ENCODE data around the gene DOCK4.

The DOCK4 gene

GRCh38 chr7:112070674-112071256 is 135.4 kb downstream of the DOCK4 start:
- DNase-seq: no peak

- DNase-seq: no peak
These were observed 136.3 kb downstream of the DOCK4 start for GRCh38 chr7:112069879-112070321.

- no peak for DNase-seq
These were observed 137.2 kb downstream of the DOCK4 start for GRCh38 chr7:112068967-112069366.

- no peak for DNase-seq
These were observed 138.3 kb downstream of the DOCK4 start for GRCh38 chr7:112067632-112068540.

DNA sequence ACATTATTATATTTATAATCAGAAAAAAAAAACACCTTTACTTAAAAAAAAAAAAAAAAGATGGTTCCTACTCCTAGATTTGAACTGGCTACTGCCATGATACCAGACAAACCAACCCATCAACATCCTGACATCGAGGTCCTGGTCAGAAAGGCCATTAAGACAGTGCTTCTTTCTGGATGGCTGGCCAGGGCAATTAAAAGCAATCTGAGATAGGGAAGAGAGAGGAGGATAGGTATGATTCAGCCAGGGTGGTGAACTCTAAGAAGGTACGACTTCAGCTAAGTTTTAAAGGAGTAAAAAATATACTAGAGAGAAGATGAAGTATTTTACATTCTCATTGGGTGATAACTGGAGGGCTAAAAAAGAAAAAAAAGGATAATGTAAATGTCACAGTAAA is 139.0 kb downstream of the DOCK4 start:
- DNase-seq: no peak

DNA sequence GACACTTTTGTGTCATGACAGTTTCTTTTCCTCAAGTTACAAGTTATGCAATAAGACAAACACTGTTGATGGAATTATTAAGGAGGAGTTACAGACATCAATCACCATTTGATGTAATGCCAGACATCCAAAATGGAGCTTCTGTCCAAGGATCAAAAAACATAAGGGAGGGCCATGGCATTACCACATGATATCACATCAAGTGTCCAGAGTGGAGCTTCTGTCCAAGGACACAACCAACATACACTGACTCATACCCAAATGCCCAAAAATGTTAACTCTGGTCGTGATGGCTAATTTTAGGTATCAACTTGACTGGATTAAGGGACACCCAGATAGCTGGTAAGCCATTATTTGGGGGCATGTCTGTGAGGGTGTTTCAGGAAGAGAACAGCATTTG is 140.4 kb downstream of the DOCK4 start:
- no peak for DNase-seq

- DNase-seq: no peak
These were observed 141.4 kb downstream of the DOCK4 start for GRCh38 chr7:112064627-112065385.

GRCh38 chr7:112063974-112064373 is 142.2 kb downstream of the DOCK4 start:
- DNase-seq: no peak

DNA sequence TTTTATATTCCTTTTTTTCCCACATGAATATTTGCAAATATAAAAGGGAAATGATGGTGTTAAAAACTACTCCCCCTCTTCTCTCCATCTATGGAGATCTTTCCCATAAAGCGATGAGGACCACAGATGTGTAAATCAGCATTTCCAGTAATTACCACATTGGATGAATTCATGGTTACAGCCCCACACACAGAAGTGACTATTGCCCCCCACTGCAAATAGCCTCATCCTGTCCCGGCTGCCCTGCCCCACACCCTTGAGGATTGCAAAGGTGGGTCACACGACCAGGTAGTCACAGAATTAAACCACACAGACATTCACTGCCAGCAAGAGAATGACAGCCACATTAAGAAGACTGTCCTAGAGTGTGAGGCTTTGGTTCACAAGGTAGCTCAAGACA is 145.1 kb downstream of the DOCK4 start:
- no peak for DNase-seq

DNA sequence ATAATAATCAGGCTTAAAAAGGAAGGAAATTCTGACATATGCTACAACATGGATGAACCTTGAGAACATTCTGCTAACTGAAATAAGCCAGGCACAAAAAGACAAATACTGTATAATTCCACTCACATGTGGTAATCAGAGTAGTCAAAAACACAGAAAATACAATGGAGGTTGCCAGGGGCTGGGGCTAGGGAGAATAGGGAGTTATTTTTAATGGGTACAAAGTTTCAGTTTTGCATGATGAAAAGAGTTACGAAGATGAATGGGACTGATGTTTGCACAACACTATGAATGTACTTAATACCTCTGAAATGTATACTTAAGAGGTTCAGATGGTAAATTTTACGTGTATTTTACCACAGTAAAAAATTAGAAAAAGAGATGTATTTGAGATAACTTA is 145.6 kb downstream of the DOCK4 start:
- no peak for DNase-seq

DNA sequence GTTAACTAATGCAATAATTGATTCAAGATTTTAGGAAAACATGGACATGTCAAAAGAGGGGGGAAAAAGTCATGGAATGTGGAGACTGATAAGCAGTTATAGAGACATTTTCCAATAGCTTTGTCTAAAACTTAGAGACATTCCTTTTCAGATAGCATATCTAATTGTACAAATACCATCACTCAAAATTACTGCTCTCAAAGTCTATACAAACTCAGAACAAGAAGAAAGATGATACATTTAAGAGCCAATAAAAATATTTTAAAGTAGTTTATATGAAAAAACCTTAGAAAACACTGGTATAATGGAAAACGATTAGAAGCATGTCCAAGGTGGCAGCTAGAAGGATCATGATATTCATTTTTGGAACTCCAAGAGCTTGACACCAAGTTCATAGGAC is 146.5 kb downstream of the DOCK4 start:
- DNase-seq: no peak

DNA sequence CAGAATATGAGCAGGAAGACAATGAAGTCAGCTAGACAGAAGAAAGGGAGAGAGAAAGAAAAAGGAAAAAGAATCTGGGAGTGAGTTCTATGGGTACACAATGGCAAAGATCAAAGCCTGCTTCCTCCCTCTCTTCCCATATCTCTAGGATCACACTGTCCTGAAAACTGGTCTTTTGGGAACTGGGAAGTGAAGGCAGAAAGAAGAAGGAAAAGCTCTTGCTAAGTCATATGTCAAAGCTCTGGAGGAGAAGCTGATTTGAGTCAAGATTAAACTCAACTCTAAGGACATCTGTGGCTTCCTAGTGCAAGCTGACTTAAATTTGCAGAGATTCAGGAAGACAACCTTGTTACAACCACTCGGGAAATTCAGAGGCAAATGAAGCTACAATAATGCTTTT is 147.5 kb downstream of the DOCK4 start:
- DNase-seq: no peak

- no peak for DNase-seq
These were observed 149.8 kb downstream of the DOCK4 start for GRCh38 chr7:112056409-112056808.

DNA sequence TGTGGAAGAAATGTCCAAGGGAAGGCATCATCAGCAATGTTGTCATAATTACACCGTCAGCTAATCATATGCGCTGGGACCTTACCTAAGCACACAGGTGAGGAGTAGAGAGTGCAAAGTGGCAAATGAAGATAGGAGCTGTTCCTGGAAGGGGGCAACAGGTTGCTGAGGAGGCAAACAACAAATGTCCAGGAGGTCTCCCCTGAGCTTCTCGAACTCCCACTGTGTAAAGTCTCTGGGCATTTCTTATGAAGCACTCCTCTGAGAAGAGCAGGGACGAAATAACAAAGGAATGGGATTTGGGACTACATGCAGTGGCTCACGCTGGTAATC is 152.5 kb downstream of the DOCK4 start:
- DNase-seq: no peak

- DNase-seq: no peak
These were observed 153.0 kb downstream of the DOCK4 start for GRCh38 chr7:112052993-112053736.

- DNase-seq: no peak
These were observed 153.7 kb downstream of the DOCK4 start for GRCh38 chr7:112052498-112052897.

GRCh38 chr7:112050250-112050881 is 155.8 kb downstream of the DOCK4 start:
- DNase-seq: no peak

GRCh38 chr7:112049555-112050249 is 156.5 kb downstream of the DOCK4 start:
- DNase-seq: no peak

- no peak for DNase-seq
These were observed 158.8 kb downstream of the DOCK4 start for GRCh38 chr7:112047421-112047820.

- DNase-seq: no peak
These were observed 161.0 kb downstream of the DOCK4 start for GRCh38 chr7:112045222-112045621.

DNA sequence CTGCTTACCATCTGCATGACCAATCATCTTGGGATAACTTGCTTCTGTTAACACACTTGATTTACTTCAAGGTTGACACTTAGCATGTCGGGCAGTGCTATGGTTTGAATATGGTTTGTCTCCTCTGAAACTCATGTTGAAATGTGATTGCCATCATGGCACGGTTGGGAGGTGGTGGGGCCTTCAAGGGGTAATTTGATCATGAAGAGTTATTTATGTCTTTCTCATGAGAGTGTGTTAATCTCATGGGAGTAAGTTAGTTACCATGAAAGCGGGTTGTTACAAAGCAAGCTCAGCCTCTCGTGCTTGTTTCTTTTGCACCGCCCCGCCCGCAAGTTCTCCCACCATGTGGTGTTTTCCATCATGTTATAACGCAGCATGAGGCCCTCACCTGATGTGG is 163.6 kb downstream of the DOCK4 start:
- no peak for DNase-seq

DNA sequence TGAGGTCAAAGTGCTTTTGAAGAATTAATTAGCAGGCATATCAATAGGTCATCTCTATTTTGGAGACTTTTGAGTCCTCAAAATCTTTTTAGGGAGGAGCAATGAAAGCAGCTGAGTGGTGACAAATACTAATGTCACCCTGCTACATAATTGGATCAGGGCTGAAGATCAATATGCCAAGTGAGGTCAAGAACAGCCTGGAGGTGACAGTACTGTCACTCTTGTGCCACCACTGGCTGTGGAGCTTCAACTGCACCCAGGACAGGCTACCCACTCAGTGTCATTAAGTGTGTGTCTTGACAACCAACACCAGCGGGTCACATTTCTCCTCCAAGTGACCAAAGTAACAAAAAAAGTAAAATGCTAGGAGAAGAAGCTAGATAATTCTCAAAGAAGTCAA is 167.8 kb downstream of the DOCK4 start:
- no peak for DNase-seq
